Caco-2 (cell line): Measurements from ENCODE around the gene NAV3. TPM values are rescaled to one million over a fixed set of nuclear protein-coding genes. Genes with fewer than 3 reads are reported as not detected.

Experiments
- BruUV-seq: library from RNA; stranded (reverse); fragments of 400-500 nt; replicated peaks from 2 replicates; lab custom pipeline; 2021; lab: Mats Ljungman, UMichigan
- CTCF ChIA-PET: fragments of 300-600 bp; sonication (Branson Sonifier 250); formaldehyde crosslinking; loops from one replicate; lab custom pipeline; 2022; ENCODE audit warnings: antibody characterized with exemption; lab: Charles Lee
- POLR2A ChIA-PET: fragments of 300-600 bp; sonication (Branson Sonifier 250); formaldehyde crosslinking; loops from one replicate; lab custom pipeline; 2022; ENCODE audit warnings: antibody characterized with exemption; lab: Charles Lee
- DNase-seq, 2 experiments: peaks; one replicate each; pipeline versions ENCODE4 v3.0.0 to v3.0.0-alpha.2; 2020 to 2022
- H3K27me3 ChIP-seq: replicated peaks from 2 replicates; pipeline ENCODE4 v1.6.0; 2011; ENCODE audit warnings: low read length; ENCODE audit not compliant: control insufficient read depth, insufficient read depth
- H3K36me3 ChIP-seq: 2 replicates; pipeline ENCODE4 v1.5.1; 2011; ENCODE audit warnings: low read length; ENCODE audit not compliant: control insufficient read depth, insufficient read depth
- H3K4me1 ChIP-seq: fragments of 250-450 bp; sonication (Bioruptor Pico); 2 replicates; pipeline ENCODE4 v1.5.1; 2020; ENCODE audit warnings: mild to moderate bottlenecking
- H3K4me3 ChIP-seq: 2 replicates; pipeline ENCODE4 v1.5.1; 2011; ENCODE audit warnings: low read depth, mild to moderate bottlenecking, control low read depth, low read length
- H3K9me3 ChIP-seq: fragments of 250-450 bp; sonication (Bioruptor Pico); 2 replicates; pipeline ENCODE4 v1.5.1; 2020; ENCODE audit warnings: mild to moderate bottlenecking, moderate library complexity
- H3K27ac Mint-ChIP-seq: one replicate; pipeline ENCODE4 v1.8.0; 2022; ENCODE audit warnings: mixed read lengths; ENCODE audit not compliant: unreplicated experiment
- H3K27me3 Mint-ChIP-seq: one replicate; pipeline ENCODE4 v1.8.0; 2022; ENCODE audit warnings: mixed read lengths; ENCODE audit not compliant: insufficient read depth, unreplicated experiment
- H3K36me3 Mint-ChIP-seq: one replicate; pipeline ENCODE4 v1.8.0; 2022; ENCODE audit warnings: mild to moderate bottlenecking, mixed read lengths; ENCODE audit not compliant: insufficient read depth, unreplicated experiment
- H3K4me1 Mint-ChIP-seq: one replicate; pipeline ENCODE4 v1.8.0; 2022; ENCODE audit warnings: low read depth, mixed read lengths; ENCODE audit not compliant: unreplicated experiment
- H3K4me3 Mint-ChIP-seq: one replicate; pipeline ENCODE4 v1.8.0; 2022; ENCODE audit warnings: mild to moderate bottlenecking, moderate library complexity, mixed read lengths; ENCODE audit not compliant: unreplicated experiment
- H3K9me3 Mint-ChIP-seq: one replicate; pipeline ENCODE4 v1.8.0; 2022; ENCODE audit warnings: mixed read lengths; ENCODE audit not compliant: unreplicated experiment
- intact Hi-C: fragments of 100-400 bp; cut with micrococcal nuclease; formaldehyde crosslinking; loops from one replicate; pipeline ENCODE4 v1.10.0; 2022; ENCODE audit not compliant: unreplicated experiment
- total RNA-seq: library from RNA; stranded (reverse); gene quantifications from 2 replicates; pipeline ENCODE4 v1.2.3, GENCODE V29; 2022
- TF ChIP-seq, protein P1 (sequence below), 2 experiments: fragments of 200-600 bp in 1 of 2; IDR thresholded peaks; 1 replicate in 1 of 2; 2 replicates in 1 of 2; pipeline versions ENCODE4 v1.5.1 to v1.8.0; 2011 to 2022; ENCODE audit warnings: antibody characterized with exemption in 1 of 2, control low read depth in 1 of 2, inconsistent platforms in 1 of 2, low read depth in 1 of 2, low read length in 1 of 2, mild to moderate bottlenecking in 1 of 2, moderate library complexity in 1 of 2; ENCODE audit not compliant: insufficient read depth in 1 of 2, severe bottlenecking in 1 of 2, unreplicated experiment in 1 of 2

The NAV3 gene
- total RNA-seq, 1 experiment from 2014 or later = 0.45 TPM

DNA sequence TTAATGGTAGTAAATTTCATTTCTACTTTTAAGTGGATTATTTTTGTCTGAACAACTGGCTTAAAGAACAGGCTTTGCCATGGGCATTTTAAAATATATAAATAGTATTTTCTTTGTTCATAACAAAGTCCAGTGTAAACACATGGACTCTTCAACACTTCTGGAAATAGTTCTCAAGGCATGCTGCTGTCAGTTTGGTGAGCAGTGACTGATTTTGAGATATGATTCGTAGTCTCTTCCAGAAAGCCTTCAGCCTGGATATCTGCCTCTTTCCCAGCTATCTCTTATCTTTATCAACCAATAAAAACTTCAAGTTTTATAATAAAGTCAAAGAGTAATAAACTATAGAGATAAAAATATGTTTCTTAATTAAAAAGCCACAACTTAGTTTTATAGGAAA, 110.7 kb downstream of the NAV3 start:
- Histone ChIP-seq H3K4me3 (no peak overlapping the region), H3K27me3 (no peaks in the 10 kb centered on the region), H3K9me3 (no peaks in the 10 kb centered on the region), H3K4me1 (peaks cover 12% of the 10 kb centered on the region; the same call in 1 of the 2 replicates), H3K36me3 (no peaks in the 10 kb centered on the region)
- Mint-ChIP-seq H3K4me3 (no peak overlapping the region), H3K4me1 (peaks cover 14% of the 10 kb centered on the region), H3K27ac (no peak overlapping the region), H3K9me3 (peaks cover 20% of the 10 kb centered on the region), H3K27me3 (no peaks in the 10 kb centered on the region), H3K36me3 (no peaks in the 10 kb centered on the region)
- TF ChIP-seq, protein P1, sequence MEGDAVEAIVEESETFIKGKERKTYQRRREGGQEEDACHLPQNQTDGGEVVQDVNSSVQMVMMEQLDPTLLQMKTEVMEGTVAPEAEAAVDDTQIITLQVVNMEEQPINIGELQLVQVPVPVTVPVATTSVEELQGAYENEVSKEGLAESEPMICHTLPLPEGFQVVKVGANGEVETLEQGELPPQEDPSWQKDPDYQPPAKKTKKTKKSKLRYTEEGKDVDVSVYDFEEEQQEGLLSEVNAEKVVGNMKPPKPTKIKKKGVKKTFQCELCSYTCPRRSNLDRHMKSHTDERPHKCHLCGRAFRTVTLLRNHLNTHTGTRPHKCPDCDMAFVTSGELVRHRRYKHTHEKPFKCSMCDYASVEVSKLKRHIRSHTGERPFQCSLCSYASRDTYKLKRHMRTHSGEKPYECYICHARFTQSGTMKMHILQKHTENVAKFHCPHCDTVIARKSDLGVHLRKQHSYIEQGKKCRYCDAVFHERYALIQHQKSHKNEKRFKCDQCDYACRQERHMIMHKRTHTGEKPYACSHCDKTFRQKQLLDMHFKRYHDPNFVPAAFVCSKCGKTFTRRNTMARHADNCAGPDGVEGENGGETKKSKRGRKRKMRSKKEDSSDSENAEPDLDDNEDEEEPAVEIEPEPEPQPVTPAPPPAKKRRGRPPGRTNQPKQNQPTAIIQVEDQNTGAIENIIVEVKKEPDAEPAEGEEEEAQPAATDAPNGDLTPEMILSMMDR (IDR thresholded peaks at IDR 0.05; ENCODE audit: insufficient read depth in 1 of 2, low read depth in 1 of 2, low read length in 1 of 2, severe bottlenecking in 1 of 2, unreplicated experiment in 1 of 2) = no peak
- POLR2A ChIA-PET = no interaction called here
- no peak for DNase-seq
- no TSS peak for BruUV-seq
- CTCF ChIA-PET = no interaction called here
- intact Hi-C loops = no loop called here

DNA sequence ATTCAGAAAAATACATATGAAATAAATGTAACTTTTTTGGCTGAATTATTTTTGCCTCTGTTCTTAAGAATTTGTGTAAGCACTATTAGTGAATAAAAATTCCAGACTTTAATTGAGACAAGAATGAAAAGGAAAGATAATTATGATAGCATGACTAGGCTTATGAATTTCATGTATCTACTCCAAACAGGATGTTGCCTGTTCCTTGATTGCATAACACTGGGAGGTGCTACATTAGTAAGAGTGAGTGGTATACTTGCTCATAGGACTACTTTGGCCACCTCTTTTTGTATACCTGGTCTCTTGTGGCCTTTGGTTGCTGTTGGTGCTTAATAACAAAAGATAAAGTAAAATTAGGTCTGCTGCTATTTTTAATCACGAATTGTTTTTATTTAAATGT, 112.8 kb downstream of the NAV3 start:
- TF ChIP-seq, protein P1 (IDR thresholded peaks at IDR 0.05; ENCODE audit: insufficient read depth in 1 of 2, low read depth in 1 of 2, low read length in 1 of 2, severe bottlenecking in 1 of 2, unreplicated experiment in 1 of 2) = no peak
- Mint-ChIP-seq H3K4me1 (peaks cover 14% of the 10 kb centered on the region), H3K4me3 (no peak overlapping the region), H3K9me3 (peaks cover 20% of the 10 kb centered on the region), H3K27ac (no peak overlapping the region), H3K27me3 (no peaks in the 10 kb centered on the region), H3K36me3 (no peaks in the 10 kb centered on the region)
- Histone ChIP-seq H3K4me3 (no peak overlapping the region), H3K36me3 (no peaks in the 10 kb centered on the region), H3K9me3 (no peaks in the 10 kb centered on the region), H3K27me3 (no peaks in the 10 kb centered on the region), H3K4me1 (peaks cover 17% of the 10 kb centered on the region; the same call in 1 of the 2 replicates)
- CTCF ChIA-PET = no interaction called here
- DNase-seq = no peak
- intact Hi-C loops = no loop called here
- POLR2A ChIA-PET = no interaction called here
- no TSS peak for BruUV-seq

- H3K27ac Mint-ChIP-seq = no peak overlapping the region
- no peaks in the 10 kb centered on the region for H3K27me3 Mint-ChIP-seq
- Histone ChIP-seq H3K36me3 (no peaks in the 10 kb centered on the region), H3K4me1 (peaks cover 5% of the 10 kb centered on the region; the same call in 1 of the 2 replicates), H3K27me3 (no peaks in the 10 kb centered on the region), H3K4me3 (no peak overlapping the region), H3K9me3 (no peaks in the 10 kb centered on the region)
- no peak for DNase-seq
- H3K36me3 Mint-ChIP-seq = no peaks in the 10 kb centered on the region
- ChIA-PET POLR2A (no interaction called here), CTCF (no interaction called here)
- H3K4me3 Mint-ChIP-seq = no peak overlapping the region
- TF ChIP-seq, protein P1 (IDR thresholded peaks at IDR 0.05; ENCODE audit: insufficient read depth in 1 of 2, low read depth in 1 of 2, low read length in 1 of 2, severe bottlenecking in 1 of 2, unreplicated experiment in 1 of 2) = no peak
- H3K4me1 Mint-ChIP-seq = no peaks in the 10 kb centered on the region
- H3K9me3 Mint-ChIP-seq = peaks cover 20% of the 10 kb centered on the region
- no TSS peak for BruUV-seq
- intact Hi-C loops = no loop called here
Measured at GRCh38 chr12:77946541-77947061, 115.9 kb downstream of the NAV3 start.
